EH (cell line): ENCODE measurements around the gene ZNF831.

Experiments used
- DNase-seq: peaks from one replicate; pipeline ENCODE4 v3.0.0-alpha.2; 2015; ENCODE audit warnings: low read depth

Gene ZNF831

DNA sequence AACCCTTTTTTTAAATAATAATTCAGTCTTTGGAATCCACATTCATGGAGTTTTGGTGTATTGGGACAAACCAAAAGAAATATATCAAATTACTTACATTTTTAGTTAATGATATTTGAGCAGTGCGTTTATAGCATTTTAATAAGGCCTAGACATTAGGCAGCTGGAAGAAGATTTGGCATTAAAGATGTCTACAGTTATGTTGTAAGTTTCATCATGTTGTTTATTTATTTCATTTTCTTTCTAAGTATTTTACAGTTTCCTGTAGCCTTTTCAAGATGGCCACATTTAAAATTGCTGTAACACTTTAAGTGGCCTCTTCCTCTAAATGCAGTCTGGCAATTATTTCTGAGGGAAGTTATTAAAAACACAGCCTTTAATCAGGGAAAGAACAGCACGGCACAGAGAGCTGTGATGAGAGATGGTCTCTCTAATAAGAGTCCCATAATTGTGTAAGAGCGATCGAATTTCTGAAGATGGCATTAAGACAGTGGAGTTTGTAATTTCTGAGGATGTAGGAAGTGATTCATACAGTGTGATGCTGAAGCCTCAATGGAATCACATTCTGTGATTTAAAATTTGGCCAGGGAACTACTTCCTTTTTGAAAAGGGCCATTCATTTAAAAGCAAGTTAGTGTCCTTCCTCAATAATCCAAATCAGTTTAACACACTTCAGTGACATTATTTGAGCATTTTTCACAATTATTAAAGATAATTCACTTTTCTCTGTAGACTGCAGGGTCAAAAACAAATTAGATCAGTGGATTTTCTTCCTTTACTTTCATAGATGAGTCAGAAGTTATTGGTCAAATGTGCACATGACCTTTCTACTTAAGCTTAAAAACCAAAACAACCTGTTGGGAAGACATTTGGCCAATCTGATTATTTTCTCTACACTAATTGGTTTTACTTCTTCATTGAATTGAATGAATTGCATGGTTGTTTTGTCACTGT is 84.4 kb downstream of the ZNF831 start:
- no peak for DNase-seq

- DNase-seq: no peak
Measured at GRCh38 chr20:59250293-59250692, 86.7 kb downstream of the ZNF831 start.

- DNase-seq: no peak
Measured at GRCh38 chr20:59253325-59253724, 89.7 kb downstream of the ZNF831 start.

DNA sequence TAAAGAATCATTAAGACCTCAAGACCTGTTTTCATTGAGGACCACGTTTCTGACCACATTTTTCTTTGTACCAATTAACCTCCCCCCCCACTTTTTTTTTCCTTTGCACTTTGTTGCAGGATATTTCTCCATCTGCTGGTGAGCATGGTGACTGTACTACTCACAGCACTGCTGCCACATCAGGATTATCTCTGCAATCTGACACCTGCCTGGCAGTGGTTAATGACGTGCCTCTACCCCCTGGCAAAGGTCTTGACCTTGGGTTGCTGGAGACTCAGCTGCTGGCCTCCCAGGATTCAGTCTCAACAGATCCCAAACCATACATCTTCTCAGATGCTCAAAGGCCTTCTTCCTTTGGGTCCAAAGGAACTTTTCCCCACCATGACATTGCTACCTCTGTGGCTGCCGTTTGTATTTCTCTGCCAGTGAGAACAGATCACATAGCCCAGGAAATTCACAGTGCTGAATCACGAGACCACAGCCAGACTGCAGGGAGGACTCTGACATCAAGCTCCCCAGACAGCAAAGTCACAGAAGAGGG is 90.2 kb downstream of the ZNF831 start:
- no peak for DNase-seq

- no peak for DNase-seq
Measured at GRCh38 chr20:59255256-59255655, 91.6 kb downstream of the ZNF831 start.

- no peak for DNase-seq
Measured at GRCh38 chr20:59258221-59258621, 94.6 kb downstream of the ZNF831 start.

GRCh38 chr20:59259946-59260345 is 96.3 kb downstream of the ZNF831 start:
- DNase-seq: no peak

DNA sequence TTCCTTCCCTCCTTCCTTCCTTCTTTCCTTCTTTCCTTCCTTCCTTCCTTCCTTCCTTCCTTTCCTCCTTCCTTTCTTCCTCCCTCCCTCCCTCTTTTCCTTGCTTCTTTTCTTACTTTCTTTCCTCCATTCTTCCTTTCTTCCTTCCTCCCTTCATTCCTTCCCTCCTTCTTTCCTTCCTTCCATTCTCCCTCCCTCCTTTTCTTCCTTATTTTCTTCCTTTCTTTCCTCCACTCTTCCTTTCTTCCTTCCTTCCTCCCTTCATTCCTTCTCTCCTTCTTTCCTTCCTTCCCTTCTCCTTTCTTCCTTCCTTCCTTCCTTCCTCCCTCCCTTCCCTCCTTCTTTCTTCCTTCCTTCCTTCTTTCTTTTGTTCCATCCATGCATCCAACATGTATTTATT is 101.7 kb downstream of the ZNF831 start:
- DNase-seq: no peak

DNA sequence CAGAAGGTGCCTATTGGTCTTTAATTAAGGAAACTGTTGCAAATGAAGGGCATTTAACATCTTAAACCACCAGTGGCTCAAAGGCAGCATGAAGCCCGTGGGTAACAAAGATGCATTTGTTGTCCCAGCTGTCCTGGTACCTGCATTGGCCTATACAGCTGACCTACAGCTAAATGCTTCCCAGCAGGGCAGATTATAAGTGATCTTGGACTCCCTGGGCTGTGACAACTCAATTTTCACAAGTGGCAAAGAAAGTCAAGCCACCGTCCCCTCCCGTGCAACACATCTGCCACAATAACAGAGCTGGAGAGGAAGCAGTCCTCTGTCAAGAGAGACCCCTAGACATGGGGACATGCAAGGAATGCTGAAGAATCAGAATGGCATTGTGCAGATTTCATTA is 105.2 kb downstream of the ZNF831 start:
- no peak for DNase-seq

DNA sequence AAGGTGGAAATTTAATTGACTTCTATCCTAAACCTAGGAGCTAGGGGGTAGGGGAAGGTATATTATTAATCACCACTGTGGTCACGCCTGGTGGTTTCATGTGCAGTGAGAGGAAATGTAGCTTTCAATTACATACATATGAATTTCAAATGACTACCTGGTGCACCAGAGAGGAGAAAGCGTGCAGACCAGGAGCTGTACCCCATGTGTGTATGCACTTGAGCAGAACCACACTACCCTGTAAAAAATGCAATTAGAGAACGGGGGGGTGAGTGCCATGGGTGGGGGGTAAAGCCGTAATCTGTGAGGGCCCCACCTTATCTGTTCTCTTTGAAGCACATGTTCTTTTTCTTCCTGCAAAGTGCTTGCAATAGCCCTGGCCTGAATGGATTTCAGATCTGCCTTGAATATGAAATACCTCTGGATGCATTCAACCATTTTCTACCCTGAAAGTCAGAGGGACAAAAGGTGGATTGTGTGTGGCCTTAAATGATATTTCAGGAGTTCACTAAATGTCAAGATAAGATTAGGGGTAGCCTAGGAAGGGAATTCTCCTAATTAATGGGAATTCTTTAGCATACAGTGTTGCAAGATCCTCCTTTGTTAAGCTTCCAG is 105.9 kb downstream of the ZNF831 start:
- DNase-seq: no peak

- DNase-seq: no peak
Measured at GRCh38 chr20:59270380-59270779, 106.8 kb downstream of the ZNF831 start.

- no peak for DNase-seq
Measured at GRCh38 chr20:59273739-59274357, 110.2 kb downstream of the ZNF831 start.

GRCh38 chr20:59276938-59277337 is 113.3 kb downstream of the ZNF831 start:
- no peak for DNase-seq

- DNase-seq: no peak
Measured at GRCh38 chr20:59284470-59284869, 120.8 kb downstream of the ZNF831 start.

- DNase-seq: no peak
Measured at GRCh38 chr20:59289994-59290393, 126.4 kb downstream of the ZNF831 start.

DNA sequence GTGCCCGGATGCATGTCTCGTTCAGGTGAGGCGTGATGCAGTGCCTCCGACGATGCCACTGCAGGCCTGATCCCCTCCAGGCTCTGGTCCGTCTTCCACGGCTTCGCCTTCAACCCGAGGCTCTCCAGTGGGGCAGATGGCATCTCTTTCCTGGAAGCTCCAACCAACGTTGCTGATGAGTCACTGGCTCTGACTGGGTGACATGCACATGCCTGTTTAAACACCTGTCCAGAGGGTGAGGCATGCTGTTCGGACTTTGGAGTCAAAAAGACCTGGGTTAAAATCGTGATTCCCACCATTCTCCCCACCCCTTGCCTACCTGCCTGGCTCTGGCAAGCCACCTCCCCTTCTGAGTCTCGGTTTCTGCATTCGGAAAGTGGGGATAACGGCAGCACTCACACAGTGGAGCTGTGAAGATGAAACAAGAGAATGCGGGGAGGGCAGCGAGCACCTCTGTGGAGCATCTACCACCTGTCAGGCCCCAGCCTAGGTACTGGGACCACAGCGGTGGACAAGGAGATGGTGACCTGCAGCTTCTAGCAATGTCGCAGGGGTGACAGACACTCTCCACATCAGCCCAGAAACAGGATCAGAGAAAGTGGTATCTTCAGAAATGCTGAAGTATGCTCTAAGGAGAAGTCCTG is 128.2 kb downstream of the ZNF831 start:
- no peak for DNase-seq

DNA sequence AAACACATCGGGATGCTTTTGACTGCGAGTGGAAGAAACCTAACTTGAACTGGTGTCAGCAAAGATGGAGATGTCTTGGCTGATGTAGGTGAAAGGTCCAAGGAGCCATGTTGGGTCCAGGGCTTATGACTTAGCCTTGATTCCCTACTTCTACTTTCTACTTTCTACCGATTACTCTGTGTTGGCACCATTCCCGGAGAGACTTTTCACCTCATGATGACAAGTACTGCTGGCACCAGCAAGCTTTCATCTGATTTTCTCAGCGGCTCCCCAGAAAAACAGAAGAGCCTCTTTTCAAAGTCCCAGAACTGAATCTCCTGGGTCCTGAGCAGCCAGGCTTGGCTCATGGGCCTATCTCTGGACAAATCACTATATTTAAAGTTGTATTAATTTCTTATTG is 131.9 kb downstream of the ZNF831 start:
- no peak for DNase-seq

DNA sequence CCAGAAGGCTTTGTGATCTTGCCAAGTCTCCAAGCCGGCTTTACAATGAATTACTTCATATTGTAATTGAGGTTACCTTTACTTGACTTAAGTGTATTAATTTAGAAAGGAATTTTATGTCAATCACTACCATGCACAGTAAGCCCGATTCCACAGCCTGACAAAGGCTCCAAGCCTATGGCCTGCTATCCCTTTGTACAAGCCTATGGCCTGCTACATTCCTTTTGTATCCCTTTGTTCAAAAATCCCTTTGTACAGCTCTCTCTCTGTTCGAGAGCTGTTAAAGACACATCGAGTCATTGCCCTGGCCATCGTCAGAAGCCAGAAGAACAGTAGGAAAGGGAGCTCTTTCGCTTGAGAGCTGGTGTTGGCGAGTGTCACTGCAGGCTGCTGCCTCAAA is 134.1 kb downstream of the ZNF831 start:
- no peak for DNase-seq

GRCh38 chr20:59299945-59300332 is 136.3 kb downstream of the ZNF831 start:
- DNase-seq: no peak

GRCh38 chr20:59300333-59301081 is 136.9 kb downstream of the ZNF831 start, which contains the start of gene EDN3:
Gene EDN3 (plus strand): TSS chr20:59300611. CDS start chr20:59300813, 202 bp downstream.
- no peak for DNase-seq

GRCh38 chr20:59301343-59302007 is 137.9 kb downstream of the ZNF831 start:
- no peak for DNase-seq
